Measurements from ENCODE around the gene SLC38A9.

DNA sequence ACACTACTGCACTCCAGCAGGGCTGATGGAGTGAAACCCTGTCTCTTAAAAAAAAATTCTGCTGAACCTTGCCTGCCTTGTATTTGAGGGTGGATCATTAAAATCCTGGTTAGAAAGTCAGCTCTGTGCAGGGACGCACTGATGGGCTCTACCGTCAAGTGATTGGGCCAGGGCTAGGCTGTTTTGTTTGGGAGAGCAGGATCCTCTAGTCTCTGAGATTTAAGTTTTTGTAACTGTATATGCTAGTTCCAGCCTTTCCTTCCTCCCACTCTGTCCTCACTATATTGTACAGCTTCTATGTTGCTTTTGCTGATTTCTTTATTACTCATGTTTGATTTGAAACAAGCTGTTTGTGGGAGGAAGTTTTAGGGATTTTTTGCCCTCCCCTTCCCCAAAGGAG, 37.3 kb upstream of the SLC38A9 start:
- TF ChIP-seq SUZ12 (IDR thresholded peaks at IDR 0.05; ENCODE audit: extremely low read depth, insufficient read depth, insufficient read length) (no peak), YY1 (IDR thresholded peaks at IDR 0.05; ENCODE audit: insufficient read depth, insufficient read length) (no peak), ZNF274 (IDR thresholded peaks at IDR 0.05; ENCODE audit: low read depth, low read length) (no peak)

All from NT2/D1 (cell line).